HEK293T (cell line): ENCODE data around the gene CPAMD8.

Experiments
- ARNT ChIP-seq: fragments of 450-650 bp; IDR thresholded peaks from 2 replicates; pipeline ENCODE4 v1.6.1; 2017; ENCODE audit warnings: mild to moderate bottlenecking
- CTBP1 ChIP-seq: fragments of 450-650 bp; IDR thresholded peaks from 2 replicates; pipeline ENCODE4 v1.6.1; 2016; ENCODE audit warnings: borderline replicate concordance
- FOXA1 ChIP-seq: fragments of 450-650 bp; IDR thresholded peaks from 2 replicates; pipeline ENCODE4 v1.6.1; 2016; ENCODE audit warnings: mild to moderate bottlenecking
- FOXK2 ChIP-seq: fragments of 450-650 bp; IDR thresholded peaks from 2 replicates; pipeline ENCODE4 v1.6.1; 2016; ENCODE audit warnings: mild to moderate bottlenecking
- FOXM1 ChIP-seq: fragments of 450-650 bp; IDR thresholded peaks from 2 replicates; pipeline ENCODE4 v1.6.1; 2017; ENCODE audit warnings: mild to moderate bottlenecking, borderline replicate concordance
- L3MBTL2 ChIP-seq: fragments of 450-650 bp; conservative IDR thresholded peaks from 2 replicates; pipeline ENCODE4 v1.6.1; 2016; ENCODE audit warnings: mild to moderate bottlenecking
- NFRKB ChIP-seq: fragments of 450-650 bp; IDR thresholded peaks from 2 replicates; pipeline ENCODE4 v1.6.1; 2016; ENCODE audit warnings: mild to moderate bottlenecking, moderate library complexity
- PKNOX1 ChIP-seq: fragments of 450-650 bp; IDR thresholded peaks from 2 replicates; pipeline ENCODE4 v1.6.1; 2016
- SUZ12 ChIP-seq: fragments of 450-650 bp; IDR thresholded peaks from 2 replicates; pipeline ENCODE4 v1.6.1; 2016; ENCODE audit warnings: mild to moderate bottlenecking
- TARDBP ChIP-seq: fragments of 450-650 bp; IDR thresholded peaks from 2 replicates; pipeline ENCODE4 v1.6.1; 2016
- ZNF384 ChIP-seq: fragments of 450-650 bp; IDR thresholded peaks from 2 replicates; pipeline ENCODE4 v1.6.1; 2016

- no peak for TF ChIP-seq FOXK2
- no peak for TF ChIP-seq PKNOX1
- no peak for TF ChIP-seq SUZ12
- no peak for TF ChIP-seq ARNT
- no peak for TF ChIP-seq CTBP1
- no peak for TF ChIP-seq ZNF384
- no peak for TF ChIP-seq FOXM1
- TF ChIP-seq TARDBP: no peak
- no peak for TF ChIP-seq NFRKB
- TF ChIP-seq FOXA1: no peak
- no peak for TF ChIP-seq L3MBTL2
These were observed 153.0 kb downstream of the CPAMD8 start for GRCh38 chr19:16873594-16873993.
